IMR-90 (cell line): ENCODE results near the gene TGFB2. TPM values are rescaled to one million over a fixed set of nuclear protein-coding genes. Genes with fewer than 3 reads are reported as not detected.
A peak's percentile ranks its signal among the peaks of the same experiment; 100 is the strongest.

ENCODE experiments used
- ATAC-seq: fragments of 200-7000 bp; cut with Tn5 transposase; 2 replicates; pipeline ENCODE4 v1.9.1; 2020; ENCODE audit warnings: low read depth, mild to moderate bottlenecking, moderate library complexity
- BruUV-seq: library from RNA; stranded (reverse); fragments of 400-500 nt; replicated peaks from 2 replicates; lab custom pipeline; 2021; lab: Mats Ljungman, UMichigan
- CTCF ChIA-PET: fragments of 300-600 bp; formaldehyde crosslinking; extraction: SDS; loops from one replicate; lab custom pipeline; 2021; ENCODE audit warnings: antibody characterized with exemption; lab: Yijun Ruan, JAX
- POLR2A ChIA-PET: fragments of 300-600 bp; sonication (Branson Sonifier 250); formaldehyde crosslinking; loops from one replicate; lab custom pipeline; 2022; ENCODE audit warnings: antibody characterized with exemption; ENCODE audit not compliant: unreplicated experiment; lab: Charles Lee
- DNase-seq: peaks from one replicate; pipeline ENCODE4 v3.0.0; 2013
- H2AFZ ChIP-seq: replicated peaks from 2 replicates; pipeline ENCODE3; 2013; ENCODE audit warnings: low read length, mild to moderate bottlenecking; ENCODE audit not compliant: poor library complexity
- H2AK5ac ChIP-seq: 2 replicates; pipeline ENCODE4 v1.6.1; 2013; ENCODE audit warnings: low read depth, low read length, inconsistent platforms
- H2AK9ac ChIP-seq: replicated peaks from 2 replicates; pipeline ENCODE3; 2013; ENCODE audit warnings: mild to moderate bottlenecking, low read depth, low read length, moderate library complexity; ENCODE audit not compliant: poor library complexity
- H2BK120ac ChIP-seq: 2 replicates; pipeline ENCODE4 v1.6.1; 2013; ENCODE audit warnings: low read depth, low read length, inconsistent platforms
- H2BK15ac ChIP-seq: 3 replicates; pipeline ENCODE4 v1.6.1; 2013; ENCODE audit warnings: low read depth, low read length, inconsistent platforms
- H2BK20ac ChIP-seq: 2 replicates; pipeline ENCODE4 v1.6.1; 2013; ENCODE audit warnings: low read depth, mild to moderate bottlenecking, inconsistent platforms, low read length, moderate library complexity
- H2BK5ac ChIP-seq: 2 replicates; pipeline ENCODE4 v1.6.1; 2013; ENCODE audit warnings: mild to moderate bottlenecking, low read depth, low read length, inconsistent platforms; ENCODE audit not compliant: poor library complexity, severe bottlenecking
- H3K14ac ChIP-seq: replicated peaks from 2 replicates; pipeline ENCODE4 v1.6.1; 2013; ENCODE audit warnings: low read depth, low read length, inconsistent platforms
- H3K18ac ChIP-seq: 2 replicates; pipeline ENCODE4 v1.6.1; 2013; ENCODE audit warnings: low read depth, low read length, control low read depth
- H3K23ac ChIP-seq: 2 replicates; pipeline ENCODE4 v1.6.1; 2013; ENCODE audit warnings: low read depth, low read length, inconsistent platforms
- H3K27ac ChIP-seq: 2 replicates; pipeline ENCODE4 v1.5.1; 2013; ENCODE audit warnings: mild to moderate bottlenecking, control low read depth, low read length; ENCODE audit not compliant: insufficient read depth
- H3K27me3 ChIP-seq: 2 replicates; pipeline ENCODE4 v1.6.1; 2013; ENCODE audit warnings: low read length; ENCODE audit not compliant: control insufficient read depth, insufficient read depth
- H3K36me3 ChIP-seq: 2 replicates; pipeline ENCODE4 v1.6.1; 2013; ENCODE audit warnings: low read length, mixed read lengths; ENCODE audit not compliant: control insufficient read depth, insufficient read depth
- H3K4ac ChIP-seq: 2 replicates; pipeline ENCODE4 v1.6.1; 2013; ENCODE audit warnings: low read depth, low read length, inconsistent platforms
- H3K4me1 ChIP-seq: 2 replicates; pipeline ENCODE4 v1.6.1; 2013; ENCODE audit warnings: low read length, mixed read lengths; ENCODE audit not compliant: control insufficient read depth, insufficient read depth
- H3K4me2 ChIP-seq: 2 replicates; pipeline ENCODE4 v1.6.1; 2013; ENCODE audit warnings: low read depth, mild to moderate bottlenecking, control low read depth, low read length, moderate library complexity
- H3K4me3 ChIP-seq: 2 replicates; pipeline ENCODE4 v1.5.1; 2013; ENCODE audit warnings: low read depth, mild to moderate bottlenecking, control low read depth, low read length, moderate library complexity; ENCODE audit not compliant: insufficient read depth
- H3K56ac ChIP-seq: 2 replicates; pipeline ENCODE4 v1.6.1; 2013; ENCODE audit warnings: low read length, inconsistent platforms; ENCODE audit not compliant: insufficient read depth; ENCODE audit errors: extremely low read depth
- H3K79me1 ChIP-seq, 2 experiments: 2 replicates each; pipeline ENCODE4 v1.6.1; 2013; ENCODE audit warnings: low read length in 2 of 2, inconsistent platforms in 1 of 2, low read depth in 1 of 2
- H3K9ac ChIP-seq: 2 replicates; pipeline ENCODE4 v1.6.1; 2013; ENCODE audit warnings: low read depth, low read length, control low read depth
- H3K9me1 ChIP-seq: 2 replicates; pipeline ENCODE4 v1.6.1; 2013; ENCODE audit warnings: low read length, inconsistent platforms; ENCODE audit not compliant: insufficient read depth
- H3K9me3 ChIP-seq: 2 replicates; pipeline ENCODE4 v1.6.1; 2013; ENCODE audit warnings: low read length; ENCODE audit not compliant: control insufficient read depth, insufficient read depth
- H4K20me1 ChIP-seq: 2 replicates; pipeline ENCODE4 v1.6.1; 2013; ENCODE audit warnings: low read length, inconsistent platforms; ENCODE audit not compliant: insufficient read depth
- H4K5ac ChIP-seq: 2 replicates; pipeline ENCODE4 v1.6.1; 2013; ENCODE audit warnings: mild to moderate bottlenecking, low read depth, low read length, control low read depth
- H4K8ac ChIP-seq, 2 experiments: 2 replicates each; pipeline ENCODE4 v1.6.1; 2013; ENCODE audit warnings: low read depth in 2 of 2, low read length in 2 of 2, control low read depth in 1 of 2, inconsistent platforms in 1 of 2
- H4K91ac ChIP-seq: 2 replicates; pipeline ENCODE4 v1.6.1; 2013; ENCODE audit warnings: low read depth, low read length, inconsistent platforms; ENCODE audit not compliant: insufficient read depth
- CHD1 ChIP-seq: IDR thresholded peaks from 2 replicates; pipeline ENCODE4 v1.6.1; 2012; ENCODE audit warnings: low read depth, low read length, improper control_type of control experiment
- MAFK ChIP-seq: IDR thresholded peaks from 2 replicates; pipeline ENCODE4 v1.6.1; 2012; ENCODE audit warnings: low read depth, low read length, improper control_type of control experiment
- POLR2A ChIP-seq: IDR thresholded peaks from 2 replicates; pipeline ENCODE4 v1.6.1; 2012; ENCODE audit warnings: mild to moderate bottlenecking, low read depth, low read length
- RCOR1 ChIP-seq: IDR thresholded peaks from 2 replicates; pipeline ENCODE4 v1.6.1; 2012; ENCODE audit warnings: mild to moderate bottlenecking, low read length, improper control_type of control experiment; ENCODE audit not compliant: insufficient replicate concordance
- WGBS, 2 experiments: methylation state at CpG; one replicate each; pipeline versions ENCODE4 v1.1.5 to v1.1.7; 2013; ENCODE audit warnings: missing lambda C conversion rate in 2 of 2; ENCODE audit not compliant: insufficient read length in 1 of 2; ENCODE audit errors: extremely low coverage in 2 of 2; 5-methylcytosine and 5-hydroxymethylcytosine counted together
- dilution Hi-C: fragments of 300-500 bp; cut with HindIII; formaldehyde crosslinking; loops from one replicate; pipeline ENCODE4 v1.14.3; 2018; ENCODE audit warnings: low sequenced_read_pairs; ENCODE audit not compliant: unreplicated experiment
- in situ Hi-C: fragments of 300-500 bp; cut with MboI; formaldehyde crosslinking; loops from 3 replicates; pipeline ENCODE4 v1.14.3; 2019; ENCODE audit warnings: low sequenced_read_pairs, inconsistent platforms, mixed read lengths
- intact Hi-C: fragments of 100-400 bp; cut with micrococcal nuclease; formaldehyde crosslinking; loops from 2 replicates; pipeline ENCODE4 v1.10.0; 2022
- polyA plus RNA-seq, 3 experiments: library from polyadenylated mRNA; depleted of rRNA; stranded (reverse); fragments of >200 nt; gene quantifications; 2 replicates each; pipeline ENCODE4 v1.2.3, GENCODE V29; 2012; ENCODE audit warnings: low replicate concordance in 1 of 3
- total RNA-seq: library from RNA; depleted of rRNA; stranded (reverse); fragments of >200 nt; gene quantifications from 2 replicates; pipeline ENCODE4 v1.2.3, GENCODE V29; 2012
- TF ChIP-seq, protein P1 (sequence below): conservative IDR thresholded peaks from 2 replicates; pipeline ENCODE4 v1.5.1; 2012; ENCODE audit warnings: mild to moderate bottlenecking, low read depth, low read length, improper control_type of control experiment
- TF ChIP-seq, protein P2 (sequence below): fragments of 150-350 bp; IDR thresholded peaks from 2 replicates; pipeline ENCODE4 v1.6.1; 2017; ENCODE audit warnings: mild to moderate bottlenecking, antibody characterized with exemption, low read length, low read depth
- TF ChIP-seq, protein P3 (sequence below): fragments of 150-350 bp; IDR thresholded peaks from 2 replicates; pipeline ENCODE4 v1.6.1; 2016; ENCODE audit warnings: low read depth, mild to moderate bottlenecking, low read length, moderate library complexity, borderline replicate concordance

The TGFB2 gene
- total and polyA plus RNA-seq, 2 of the 4 experiments (the other 2 are of a cell fraction) = 3.7 to 3.8 TPM

DNA sequence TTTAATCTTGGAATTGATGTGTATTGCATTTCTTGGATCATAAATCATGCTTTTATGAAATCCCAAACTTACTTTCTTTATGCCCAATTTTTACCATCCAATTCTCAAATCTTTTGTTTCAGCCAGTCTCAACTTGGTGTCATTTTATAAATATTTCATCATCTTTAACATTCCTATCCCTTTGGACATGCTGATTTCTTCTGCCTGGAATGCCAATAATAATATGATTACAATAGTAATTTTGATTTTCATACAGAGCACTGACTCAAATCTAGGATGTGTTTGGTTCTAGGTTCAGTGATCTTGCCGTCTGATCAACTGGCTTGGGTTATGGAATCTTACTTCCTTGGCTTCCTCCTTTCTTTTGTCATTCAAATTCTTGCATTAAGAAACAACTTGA, 47.3 kb upstream of the TGFB2 start:
- Histone ChIP-seq H4K20me1 (no peaks in the 10 kb centered on the region), H2BK5ac (no peak overlapping the region), H3K56ac (no peak overlapping the region), H3K36me3 (peaks cover 2% of the 10 kb centered on the region), H3K4me2 (no peak overlapping the region), H3K14ac (no peak overlapping the region), H2AFZ (no peak overlapping the region), H3K79me1 (peaks cover 20 to 30% of the 10 kb centered on the region in 2 experiments), H2BK15ac (no peak overlapping the region), H3K23ac (no peak overlapping the region), H2AK5ac (no peak overlapping the region), H3K27ac (no peak overlapping the region), H2AK9ac (no peak overlapping the region), H3K9me3 (no peaks in the 10 kb centered on the region), H4K5ac (no peak overlapping the region), H3K27me3 (no peaks in the 10 kb centered on the region), H4K8ac (no peak overlapping the region), H3K4me1 (0 out of 2 replicates have a peak, but pooled peaks cover 1% of the 10 kb centered on the region), H4K91ac (no peak overlapping the region), H3K4me3 (no peak overlapping the region), H3K4ac (no peak overlapping the region), H3K9ac (no peak overlapping the region), H2BK120ac (no peak overlapping the region), H2BK20ac (no peak overlapping the region), H3K9me1 (no peaks in the 10 kb centered on the region), H3K18ac (no peak overlapping the region)
- TF ChIP-seq, protein P1, sequence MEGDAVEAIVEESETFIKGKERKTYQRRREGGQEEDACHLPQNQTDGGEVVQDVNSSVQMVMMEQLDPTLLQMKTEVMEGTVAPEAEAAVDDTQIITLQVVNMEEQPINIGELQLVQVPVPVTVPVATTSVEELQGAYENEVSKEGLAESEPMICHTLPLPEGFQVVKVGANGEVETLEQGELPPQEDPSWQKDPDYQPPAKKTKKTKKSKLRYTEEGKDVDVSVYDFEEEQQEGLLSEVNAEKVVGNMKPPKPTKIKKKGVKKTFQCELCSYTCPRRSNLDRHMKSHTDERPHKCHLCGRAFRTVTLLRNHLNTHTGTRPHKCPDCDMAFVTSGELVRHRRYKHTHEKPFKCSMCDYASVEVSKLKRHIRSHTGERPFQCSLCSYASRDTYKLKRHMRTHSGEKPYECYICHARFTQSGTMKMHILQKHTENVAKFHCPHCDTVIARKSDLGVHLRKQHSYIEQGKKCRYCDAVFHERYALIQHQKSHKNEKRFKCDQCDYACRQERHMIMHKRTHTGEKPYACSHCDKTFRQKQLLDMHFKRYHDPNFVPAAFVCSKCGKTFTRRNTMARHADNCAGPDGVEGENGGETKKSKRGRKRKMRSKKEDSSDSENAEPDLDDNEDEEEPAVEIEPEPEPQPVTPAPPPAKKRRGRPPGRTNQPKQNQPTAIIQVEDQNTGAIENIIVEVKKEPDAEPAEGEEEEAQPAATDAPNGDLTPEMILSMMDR = no peak
- TF ChIP-seq, protein P2, sequence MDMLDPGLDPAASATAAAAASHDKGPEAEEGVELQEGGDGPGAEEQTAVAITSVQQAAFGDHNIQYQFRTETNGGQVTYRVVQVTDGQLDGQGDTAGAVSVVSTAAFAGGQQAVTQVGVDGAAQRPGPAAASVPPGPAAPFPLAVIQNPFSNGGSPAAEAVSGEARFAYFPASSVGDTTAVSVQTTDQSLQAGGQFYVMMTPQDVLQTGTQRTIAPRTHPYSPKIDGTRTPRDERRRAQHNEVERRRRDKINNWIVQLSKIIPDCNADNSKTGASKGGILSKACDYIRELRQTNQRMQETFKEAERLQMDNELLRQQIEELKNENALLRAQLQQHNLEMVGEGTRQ = no peak
- TF ChIP-seq, protein P3, sequence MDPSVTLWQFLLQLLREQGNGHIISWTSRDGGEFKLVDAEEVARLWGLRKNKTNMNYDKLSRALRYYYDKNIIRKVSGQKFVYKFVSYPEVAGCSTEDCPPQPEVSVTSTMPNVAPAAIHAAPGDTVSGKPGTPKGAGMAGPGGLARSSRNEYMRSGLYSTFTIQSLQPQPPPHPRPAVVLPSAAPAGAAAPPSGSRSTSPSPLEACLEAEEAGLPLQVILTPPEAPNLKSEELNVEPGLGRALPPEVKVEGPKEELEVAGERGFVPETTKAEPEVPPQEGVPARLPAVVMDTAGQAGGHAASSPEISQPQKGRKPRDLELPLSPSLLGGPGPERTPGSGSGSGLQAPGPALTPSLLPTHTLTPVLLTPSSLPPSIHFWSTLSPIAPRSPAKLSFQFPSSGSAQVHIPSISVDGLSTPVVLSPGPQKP = no peak
- no peak for TF ChIP-seq POLR2A
- no peak for TF ChIP-seq MAFK
- no peak for TF ChIP-seq CHD1
- TF ChIP-seq RCOR1 = no peak
- ChIA-PET POLR2A (no interaction called here), CTCF (no interaction called here)
- intact Hi-C loops (loop anchor here (2.0 kb wide), 1 partner anchor 1269 kb away; no protein-coding TSS in a partner anchor), dilution Hi-C loops (no loop called here), in situ Hi-C loops (no loop called here)
- BruUV-seq = no TSS peak
- DNase-seq (peak; percentile 7), ATAC-seq (no peak)
- WGBS, 2 experiments = no CpG with 5 or more reads among the region's 1 CpG
